Heart left ventricle (tissue), 13 donors: Measurements from ENCODE around the gene CELF2.

Source experiments
- POLR2A ChIP-seq, 2 donors: fragments of 450-650 bp; IDR thresholded peaks; one replicate each; pipeline ENCODE4 v1.6.1; 2017; ENCODE audit warnings: antibody characterized with exemption in 2 of 2, mild to moderate bottlenecking in 2 of 2, moderate library complexity in 2 of 2
- TF ChIP-seq, protein P1 (sequence below), 12 donors: fragments of 200-600 bp; sonication (generic) in 4 of 12; IDR thresholded peaks; one replicate each; pipeline versions ENCODE4 v1.5.0 to v1.8.0; 2018 to 2022; ENCODE audit warnings: antibody characterized with exemption in 12 of 12, mild to moderate bottlenecking in 5 of 12
- donor health status: ischemic (EF 13 %, LVEDD 7.1; RV severe dilation, severe dysfunction).
- donor health status: DM: no; HTN: yes; CAD: no.
- donor health status: DM: no; HTN: no; CAD: no.
- donor health status: ischemic (EF 25% LVEDD 6.9; RV normal size, moderate dysfunction).
- donor health status: ischemic (EF 25% LVEDD 5.7; RV mildly dilated, moderate dysfunction).
- donor health status: ischemic (EF 35%, LVEDD 5.7; RV mildly dilated, moderate dysfunction).
- donor health status: nonischemic (EF 11% LVEDD 7.7; RV severe dilation, severe dysfunction).
- donor health status: DM: yes; HTN: yes; CAD: no.
- donor health status: PGD.
- donor health status: ischemic (EF 29% LVEDD 5.4; RV normal size, mild dysfunction).
- donor health status: nonischemic (EF 23%, LVEDD 6.1; RV moderate dilation, normal function).

- no peak for TF ChIP-seq POLR2A (IDR thresholded peaks at IDR 0.05)
- TF ChIP-seq, protein P1, sequence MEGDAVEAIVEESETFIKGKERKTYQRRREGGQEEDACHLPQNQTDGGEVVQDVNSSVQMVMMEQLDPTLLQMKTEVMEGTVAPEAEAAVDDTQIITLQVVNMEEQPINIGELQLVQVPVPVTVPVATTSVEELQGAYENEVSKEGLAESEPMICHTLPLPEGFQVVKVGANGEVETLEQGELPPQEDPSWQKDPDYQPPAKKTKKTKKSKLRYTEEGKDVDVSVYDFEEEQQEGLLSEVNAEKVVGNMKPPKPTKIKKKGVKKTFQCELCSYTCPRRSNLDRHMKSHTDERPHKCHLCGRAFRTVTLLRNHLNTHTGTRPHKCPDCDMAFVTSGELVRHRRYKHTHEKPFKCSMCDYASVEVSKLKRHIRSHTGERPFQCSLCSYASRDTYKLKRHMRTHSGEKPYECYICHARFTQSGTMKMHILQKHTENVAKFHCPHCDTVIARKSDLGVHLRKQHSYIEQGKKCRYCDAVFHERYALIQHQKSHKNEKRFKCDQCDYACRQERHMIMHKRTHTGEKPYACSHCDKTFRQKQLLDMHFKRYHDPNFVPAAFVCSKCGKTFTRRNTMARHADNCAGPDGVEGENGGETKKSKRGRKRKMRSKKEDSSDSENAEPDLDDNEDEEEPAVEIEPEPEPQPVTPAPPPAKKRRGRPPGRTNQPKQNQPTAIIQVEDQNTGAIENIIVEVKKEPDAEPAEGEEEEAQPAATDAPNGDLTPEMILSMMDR (IDR thresholded peaks at IDR 0.05), result no peak
These were observed 161.2 kb downstream of the CELF2 start for GRCh38 chr10:11178606-11179515.
